22Rv1 (cell line): Measurements from ENCODE around the gene DDX60.

ENCODE experiments used
- CTCF ChIP-seq: fragments of 450-650 bp; IDR thresholded peaks from 2 replicates; pipeline ENCODE4 v1.5.1; 2017; ENCODE audit warnings: mild to moderate bottlenecking
- ZFX ChIP-seq: fragments of 450-650 bp; IDR thresholded peaks from 2 replicates; pipeline ENCODE4 v1.6.1; 2017; ENCODE audit warnings: antibody characterized with exemption, borderline replicate concordance

GRCh38 chr4:168361365-168362024 is 42.9 kb upstream of the DDX60 start:
- TF ChIP-seq CTCF = no peak
- TF ChIP-seq ZFX = no peak
